Natural killer cell treated with Interleukin-12 subunit alpha and Interleukin-12 subunit beta and Interleukin-15 and Interleukin-18, amount 100 ng/mL, for 72 hours (primary cell): ENCODE results near the gene MYL9. TPM values are rescaled to one million over a fixed set of nuclear protein-coding genes. Genes with fewer than 3 reads are reported as not detected.
A peak's percentile ranks its signal among the peaks of the same experiment; 100 is the strongest.
"Not testable (repeated sequence)": the region's sequence is repeated elsewhere in the genome, so short reads cannot be mapped to it uniquely, and the experiment has no call there.

Source experiments
- ATAC-seq, 2 donors: fragments of 150-1000 bp; cut with Tn5 transposase in 1 of 2; sonication (Bioruptor Pico), chemical (Tn5 transposase) in 1 of 2; 2 replicates each; pipeline ENCODE4 v1.10.0; 2021
- DNase-seq: peaks from one replicate; pipeline ENCODE4 v3.0.0; 2022; ENCODE audit warnings: low spot score
- H3K27ac Mint-ChIP-seq, 2 donors: 1 replicate in 1 of 2; 2 replicates in 1 of 2; pipeline ENCODE4 v1.8.0; 2022; ENCODE audit warnings: mixed read lengths in 2 of 2, mild to moderate bottlenecking in 1 of 2, moderate library complexity in 1 of 2
- H3K27me3 Mint-ChIP-seq, 2 donors: 1 replicate in 1 of 2; 2 replicates in 1 of 2; pipeline ENCODE4 v1.8.0; 2022; ENCODE audit warnings: mixed read lengths in 2 of 2
- H3K36me3 Mint-ChIP-seq: one replicate; pipeline ENCODE4 v1.8.0; 2022; ENCODE audit warnings: mixed read lengths
- H3K4me1 Mint-ChIP-seq, 2 donors: 1 replicate in 1 of 2; 2 replicates in 1 of 2; pipeline ENCODE4 v1.8.0; 2022; ENCODE audit warnings: low read depth in 2 of 2, mixed read lengths in 2 of 2, mild to moderate bottlenecking in 1 of 2
- H3K4me3 Mint-ChIP-seq: one replicate; pipeline ENCODE4 v1.8.0; 2022; ENCODE audit warnings: mixed read lengths
- H3K9me3 Mint-ChIP-seq: 2 replicates; pipeline ENCODE4 v1.8.0; 2022; ENCODE audit warnings: mixed read lengths
- total RNA-seq, 2 donors: library from RNA; stranded (reverse); gene quantifications; one replicate each; pipeline ENCODE4 v1.2.3, GENCODE V29; 2022

The MYL9 gene
- total RNA-seq, 2 donors from 2014 or later, result 0.76 TPM; not detected in 1

DNA sequence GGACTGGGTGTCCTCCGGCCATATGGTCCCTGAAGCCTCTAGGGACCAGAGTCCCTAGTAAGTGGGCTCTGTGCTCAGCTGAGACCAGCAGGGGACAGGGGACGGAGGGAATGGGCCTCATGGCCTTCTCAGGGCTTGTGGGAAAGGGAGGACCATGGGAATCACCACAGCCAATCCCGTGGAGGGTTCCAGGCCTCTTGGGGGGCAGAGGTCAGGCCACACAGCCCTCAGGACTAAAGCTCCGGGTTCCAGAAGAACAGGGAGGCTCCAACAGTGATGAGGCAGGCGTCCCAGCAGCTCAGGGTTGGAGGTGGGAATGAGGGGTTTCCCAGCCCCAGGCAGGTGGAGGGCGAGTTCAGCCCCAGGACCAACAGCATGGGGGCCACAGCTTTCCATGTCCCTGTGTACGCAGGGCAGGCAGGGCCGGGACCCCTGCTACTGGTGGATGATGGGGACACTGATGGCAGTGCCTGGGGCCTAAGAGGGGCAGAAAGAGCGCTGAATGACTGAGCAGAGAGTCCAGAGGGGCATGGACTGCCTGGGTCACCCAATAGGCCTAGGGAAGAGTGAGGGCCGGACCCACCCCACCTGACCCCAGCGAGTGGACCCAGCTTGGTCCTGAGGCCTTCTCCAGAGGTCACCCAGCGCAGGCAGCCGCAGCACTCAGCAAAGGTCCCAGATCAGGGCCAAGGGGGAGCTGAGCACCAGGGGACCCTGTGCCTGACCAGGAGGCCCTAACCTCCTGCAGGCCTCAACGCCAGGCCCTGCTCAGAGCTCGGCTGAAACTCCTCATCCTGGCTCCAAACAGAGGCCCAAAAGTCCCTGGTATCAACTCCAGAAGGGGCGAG is 8.8 kb downstream of the MYL9 start:
- Mint-ChIP-seq H3K27ac (no peak overlapping the region), H3K4me1 (no peaks in the 10 kb centered on the region)
- no peak for DNase-seq

DNA sequence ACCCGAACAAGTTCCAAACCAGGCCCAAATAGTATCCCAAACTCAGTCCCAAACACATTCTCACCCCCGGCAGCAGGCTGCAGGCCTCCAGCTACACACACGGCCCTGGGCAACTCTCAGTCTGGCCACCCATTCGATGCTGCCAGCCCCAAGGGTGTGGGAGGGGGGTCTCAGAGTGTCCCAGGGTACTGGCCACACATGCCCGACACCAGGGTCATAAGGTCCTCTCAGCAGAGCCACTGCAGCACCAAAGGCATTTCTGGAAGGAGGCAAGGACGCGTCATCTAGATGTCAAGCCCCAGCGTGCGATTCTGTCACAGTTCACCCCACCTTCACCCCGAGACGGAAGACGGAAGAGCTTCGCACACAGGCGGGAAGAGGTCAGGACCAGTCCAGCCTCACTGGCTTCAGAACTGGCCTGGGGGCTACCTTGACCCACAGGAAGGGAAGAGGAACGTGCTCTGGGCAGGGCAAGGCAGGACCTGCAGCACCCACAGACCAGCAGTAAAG is 9.5 kb downstream of the MYL9 start:
- no peak for ATAC-seq
- Mint-ChIP-seq H3K4me3 (no peak overlapping the region), H3K27ac (no peak overlapping the region), H3K36me3 (no peaks in the 10 kb centered on the region), H3K9me3 (no peaks in the 10 kb centered on the region), H3K4me1 (no peaks in the 10 kb centered on the region), H3K27me3 (no peaks in the 10 kb centered on the region)
- DNase-seq, result no peak

More for the DNA sequence above, 8.8 kb downstream of the MYL9 start:
- Mint-ChIP-seq H3K27me3 (no peaks in the 10 kb centered on the region), H3K36me3 (no peaks in the 10 kb centered on the region), H3K4me3 (no peak overlapping the region), H3K9me3 (no peaks in the 10 kb centered on the region)
- no peak for ATAC-seq

DNA sequence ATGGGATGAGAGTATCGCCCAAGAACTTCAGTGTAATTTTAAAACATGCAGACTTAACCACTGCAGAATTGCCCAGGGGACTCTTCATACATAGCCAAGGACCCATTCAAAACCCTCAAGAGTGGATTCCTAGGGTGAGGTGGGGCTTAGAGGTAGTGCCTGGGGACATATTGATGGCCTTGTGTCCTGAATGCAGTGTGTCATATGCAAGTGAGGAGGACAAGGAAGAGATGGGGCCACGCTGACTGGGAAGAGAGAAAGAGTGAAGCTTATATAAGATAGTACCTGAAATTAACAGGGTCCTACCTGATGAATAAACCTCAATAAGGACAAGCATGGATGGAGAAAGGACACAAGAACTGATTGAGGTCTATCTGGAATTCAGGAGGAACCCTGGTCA is 13.9 kb downstream of the MYL9 start:
- no peaks in the 10 kb centered on the region for H3K27me3 Mint-ChIP-seq
- ATAC-seq (no peak), DNase-seq (peak; percentile 10)
- H3K27ac Mint-ChIP-seq, result no peak overlapping the region
- H3K4me1 Mint-ChIP-seq, result peaks cover 7 to 9% of the 10 kb centered on the region in 2 donors
- H3K36me3 Mint-ChIP-seq, result no peaks in the 10 kb centered on the region
- H3K9me3 Mint-ChIP-seq, result no peaks in the 10 kb centered on the region
- no peak overlapping the region for H3K4me3 Mint-ChIP-seq

DNA sequence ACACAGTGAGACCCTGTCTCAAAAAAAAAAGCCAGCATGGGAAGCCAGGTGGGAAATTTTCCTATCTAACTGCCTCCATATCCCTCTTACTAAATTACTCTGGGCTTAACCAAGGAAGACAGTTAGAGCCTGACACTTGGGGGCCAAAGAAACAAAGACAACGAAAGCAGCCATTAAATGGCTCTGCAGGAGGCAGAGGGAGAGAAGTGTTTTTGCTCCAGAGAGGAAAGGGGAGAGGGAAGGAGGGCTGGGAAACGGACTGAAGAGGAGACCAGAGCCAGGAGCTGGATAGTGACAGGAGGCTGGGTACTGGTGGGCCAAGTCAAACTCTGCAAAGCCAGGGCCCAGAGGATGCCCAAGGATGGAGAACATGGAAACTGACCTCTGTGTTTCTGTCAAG is 21.4 kb downstream of the MYL9 start:
- Mint-ChIP-seq H3K27me3 (no peaks in the 10 kb centered on the region), H3K36me3 (peaks cover 9% of the 10 kb centered on the region), H3K9me3 (peaks cover 8% of the 10 kb centered on the region), H3K4me1 (peaks cover 22 to 23% of the 10 kb centered on the region in 2 donors), H3K27ac (peak overlapping the region in 1 of 2 donors; percentile 0), H3K4me3 (no peak overlapping the region)
- no peak for DNase-seq
- ATAC-seq, result no peak

DNA sequence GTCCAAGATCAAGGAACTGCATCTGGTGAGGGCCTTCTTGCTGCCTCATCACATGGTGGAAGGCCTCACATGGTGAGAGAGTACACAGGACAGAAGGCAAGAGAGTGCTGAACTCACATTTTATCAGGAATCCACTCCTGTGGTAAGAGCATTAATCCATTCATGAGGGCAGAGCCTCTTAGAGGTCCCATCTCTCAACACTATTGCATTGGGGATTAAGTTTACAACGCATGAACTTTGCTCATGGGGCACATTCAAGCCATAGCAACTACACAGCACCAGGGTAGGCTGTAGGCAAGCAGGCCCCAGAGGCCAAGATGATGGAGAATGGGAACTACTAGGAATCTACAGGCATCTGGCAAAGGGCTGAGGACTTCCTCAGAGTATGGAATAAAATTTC is 22.1 kb downstream of the MYL9 start:
- Mint-ChIP-seq H3K4me3 (no peak overlapping the region), H3K36me3 (peaks cover 9% of the 10 kb centered on the region), H3K27me3 (no peaks in the 10 kb centered on the region), H3K9me3 (peaks cover 8% of the 10 kb centered on the region), H3K4me1 (peaks cover 22 to 23% of the 10 kb centered on the region in 2 donors), H3K27ac (peak overlapping the region; percentile 0 to 69)
- no peak for DNase-seq
- ATAC-seq, result no peak

DNA sequence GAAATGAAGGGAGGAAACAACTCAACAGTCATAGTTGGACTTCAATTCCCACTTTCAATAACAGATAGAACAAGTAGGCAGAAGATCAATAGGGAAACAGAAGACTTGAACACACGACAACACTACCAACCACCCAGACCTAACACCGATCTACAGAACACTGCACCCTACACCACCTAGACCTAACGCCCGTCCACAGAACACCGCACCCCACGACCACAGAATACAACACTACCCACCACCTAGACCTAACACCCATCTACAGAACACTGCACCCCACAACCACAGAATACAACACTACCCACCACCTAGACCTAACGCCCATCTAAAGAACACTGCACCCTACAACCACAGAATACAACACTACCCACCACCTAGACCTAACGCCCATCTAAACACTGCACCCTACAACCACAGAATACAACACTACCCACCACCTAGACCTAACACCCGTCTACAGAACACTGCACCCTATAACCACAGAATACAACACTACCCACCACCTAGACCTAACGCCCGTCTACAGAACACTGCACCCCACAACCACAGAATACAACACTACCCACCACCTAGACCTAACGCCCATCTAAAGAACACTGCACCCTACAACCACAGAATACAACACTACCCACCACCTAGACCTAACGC is 22.9 kb downstream of the MYL9 start:
- peak; percentile 60 for DNase-seq
- Mint-ChIP-seq H3K4me3 (peak overlapping the region; percentile 21), H3K27ac (peak overlapping the region; percentile 0 to 69), H3K4me1 (peaks cover 22 to 23% of the 10 kb centered on the region in 2 donors)
- not testable (repeated sequence) for H3K27me3 Mint-ChIP-seq, H3K36me3 Mint-ChIP-seq, H3K9me3 Mint-ChIP-seq
- peak; percentile 68 to 80 for ATAC-seq

DNA sequence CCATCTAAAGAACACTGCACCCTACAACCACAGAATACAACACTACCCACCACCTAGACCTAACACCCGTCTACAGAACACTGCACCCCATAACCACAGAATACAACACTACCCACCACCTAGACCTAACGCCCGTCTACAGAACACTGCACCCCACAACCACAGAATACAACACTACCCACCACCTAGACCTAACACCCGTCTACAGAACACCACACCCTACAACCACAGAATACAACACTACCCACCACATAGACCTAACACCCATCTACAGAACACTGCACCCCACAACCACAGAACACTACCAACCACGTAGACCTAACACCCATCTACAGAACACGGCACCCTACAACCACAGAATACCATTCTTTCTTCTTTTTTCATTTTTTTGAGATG is 23.4 kb downstream of the MYL9 start:
- not testable (repeated sequence) for H3K27me3 Mint-ChIP-seq, H3K4me3 Mint-ChIP-seq, H3K9me3 Mint-ChIP-seq, H3K36me3 Mint-ChIP-seq
- peaks cover 22 to 23% of the 10 kb centered on the region in 2 donors for H3K4me1 Mint-ChIP-seq
- ATAC-seq (peak in 1 of 2 donors; percentile 69), DNase-seq (peak; percentile 55)
- H3K27ac Mint-ChIP-seq, result peak overlapping the region; percentile 2 to 69

DNA sequence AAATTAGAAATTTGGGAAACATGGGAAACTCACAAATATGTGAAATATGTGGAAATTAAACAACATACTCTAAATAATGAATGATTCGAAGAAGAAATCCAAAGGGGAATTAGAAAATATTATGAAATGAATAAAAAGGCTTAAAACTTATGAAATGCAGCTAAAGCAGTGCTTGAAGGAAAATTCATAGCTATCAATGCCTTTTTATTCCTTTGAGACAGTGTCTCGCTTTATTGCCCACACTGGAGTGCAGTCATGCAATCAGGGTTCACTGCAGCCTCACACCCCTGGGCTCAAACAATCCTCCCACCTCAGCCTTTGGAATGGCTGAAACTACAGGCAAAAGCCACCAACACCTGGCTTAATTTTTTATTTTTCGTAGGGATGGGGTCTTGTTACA is 24.2 kb downstream of the MYL9 start:
- DNase-seq (no peak), ATAC-seq (no peak)
- Mint-ChIP-seq H3K27me3 (no peaks in the 10 kb centered on the region), H3K9me3 (peaks cover 8% of the 10 kb centered on the region), H3K4me1 (peaks cover 22 to 23% of the 10 kb centered on the region in 2 donors), H3K36me3 (peaks cover 9% of the 10 kb centered on the region), H3K4me3 (no peak overlapping the region), H3K27ac (peak overlapping the region; percentile 2 to 69)

DNA sequence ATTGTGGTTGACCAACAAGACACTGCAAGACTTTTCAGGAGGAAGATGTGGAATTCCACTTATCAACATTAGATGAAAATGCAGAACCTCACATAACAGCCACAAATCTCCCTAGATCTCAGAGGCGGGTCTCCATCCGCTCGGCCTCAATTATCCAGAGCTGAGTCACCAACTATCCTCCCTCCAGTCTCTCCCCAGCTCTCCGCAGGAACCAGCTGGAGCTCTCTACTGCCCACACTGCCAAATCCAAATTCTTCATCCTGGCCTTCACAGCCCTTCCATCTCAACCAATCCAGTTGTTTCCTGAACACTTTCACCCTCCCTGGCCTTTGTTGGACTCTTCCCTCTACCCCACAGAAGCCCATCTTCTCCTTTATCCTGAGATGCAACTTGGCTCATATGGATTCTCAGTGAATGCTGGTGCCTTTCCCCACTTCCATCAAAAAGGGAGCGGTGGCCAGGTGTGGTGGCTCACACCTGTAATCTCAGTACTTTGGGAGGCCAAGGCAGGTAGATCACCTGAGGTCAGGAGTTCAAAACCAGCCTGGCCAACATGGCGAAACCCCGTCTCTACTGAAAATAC is 28.6 kb downstream of the MYL9 start:
- no peak overlapping the region for H3K27ac Mint-ChIP-seq
- ATAC-seq, result no peak

DNA sequence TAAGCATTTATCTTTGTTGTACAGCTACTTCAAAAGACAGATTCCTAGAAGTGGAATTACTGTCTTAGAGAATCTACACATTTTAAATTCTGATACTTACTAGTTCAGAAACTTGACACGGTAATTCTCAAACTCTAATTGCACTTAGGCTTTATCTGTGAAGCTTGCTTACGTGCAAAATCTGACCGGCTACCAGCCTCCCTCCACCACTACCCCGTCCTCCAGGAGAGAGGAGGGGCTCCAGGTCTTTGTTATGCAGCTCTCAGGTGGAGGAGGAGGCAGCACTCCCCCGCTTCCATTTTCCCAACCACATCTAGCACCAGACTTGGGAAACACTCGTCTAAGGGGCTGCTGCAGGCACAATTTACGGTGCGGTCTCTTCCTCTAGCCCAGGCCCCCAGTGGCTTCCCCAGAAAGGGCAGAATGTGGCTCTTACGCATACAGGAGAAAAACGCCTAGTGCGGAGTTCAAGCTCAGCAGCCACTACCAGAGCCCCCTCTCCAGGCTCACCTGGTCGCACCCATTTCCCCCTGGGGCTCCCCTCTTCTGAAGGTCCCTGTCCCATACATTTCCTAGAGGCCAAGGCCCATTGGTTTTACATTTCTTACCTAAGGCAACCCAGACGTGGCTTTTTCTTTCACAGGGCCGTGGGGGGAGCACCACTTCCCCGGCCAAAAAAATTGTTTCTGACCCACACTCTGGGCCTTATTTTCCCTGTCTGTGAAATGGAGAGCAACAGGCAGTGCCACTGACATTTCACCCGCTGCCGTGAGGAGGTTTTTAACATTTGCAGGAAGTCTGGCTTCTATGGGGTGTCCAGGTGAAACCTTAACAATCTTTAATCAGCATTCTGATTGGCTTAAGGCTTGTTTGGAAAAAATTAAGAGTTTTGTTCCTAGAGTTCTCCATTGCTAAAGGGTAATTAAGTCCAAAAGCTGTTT is 30.5 kb downstream of the MYL9 start:
- DNase-seq, result no peak
- Mint-ChIP-seq H3K4me3 (peak overlapping the region; percentile 72), H3K4me1 (peaks cover 24% of the 10 kb centered on the region in 2 donors), H3K9me3 (no peaks in the 10 kb centered on the region), H3K27ac (peak overlapping the region; percentile 82 to 92), H3K36me3 (no peaks in the 10 kb centered on the region), H3K27me3 (no peaks in the 10 kb centered on the region)
- no peak for ATAC-seq

More for the DNA sequence above, 28.6 kb downstream of the MYL9 start:
- peaks cover 13 to 19% of the 10 kb centered on the region in 2 donors for H3K4me1 Mint-ChIP-seq
- no peaks in the 10 kb centered on the region for H3K27me3 Mint-ChIP-seq
- no peak for DNase-seq
- no peak overlapping the region for H3K4me3 Mint-ChIP-seq
- peaks cover 5% of the 10 kb centered on the region for H3K36me3 Mint-ChIP-seq
- peaks cover under 1% of the 10 kb centered on the region for H3K9me3 Mint-ChIP-seq

DNA sequence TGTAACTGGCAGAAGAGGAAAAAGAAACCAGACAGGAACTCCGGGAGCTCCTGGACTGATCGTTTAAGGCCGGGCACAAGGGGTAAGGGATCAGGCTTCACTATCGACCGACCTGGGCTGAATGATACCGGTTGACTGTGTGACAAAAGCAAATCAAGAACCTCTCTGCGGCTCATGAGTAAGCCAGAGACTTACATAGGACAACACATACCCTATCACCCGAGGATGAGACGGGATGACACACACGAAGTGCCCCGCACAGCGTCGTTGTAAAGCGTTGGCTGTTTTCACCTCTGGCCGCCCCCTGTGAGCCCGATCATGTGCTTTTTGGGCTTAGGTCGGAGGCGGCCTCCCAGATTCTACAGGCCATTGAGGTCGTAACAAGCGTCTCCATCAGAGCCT is 31.4 kb downstream of the MYL9 start:
- DNase-seq (no peak), ATAC-seq (peak; percentile 52 to 69)
- Mint-ChIP-seq H3K4me3 (peak overlapping the region; percentile 72), H3K36me3 (no peaks in the 10 kb centered on the region), H3K9me3 (no peaks in the 10 kb centered on the region), H3K27me3 (no peaks in the 10 kb centered on the region), H3K4me1 (peaks cover 24% of the 10 kb centered on the region in 2 donors), H3K27ac (peak overlapping the region; percentile 82 to 92)

DNA sequence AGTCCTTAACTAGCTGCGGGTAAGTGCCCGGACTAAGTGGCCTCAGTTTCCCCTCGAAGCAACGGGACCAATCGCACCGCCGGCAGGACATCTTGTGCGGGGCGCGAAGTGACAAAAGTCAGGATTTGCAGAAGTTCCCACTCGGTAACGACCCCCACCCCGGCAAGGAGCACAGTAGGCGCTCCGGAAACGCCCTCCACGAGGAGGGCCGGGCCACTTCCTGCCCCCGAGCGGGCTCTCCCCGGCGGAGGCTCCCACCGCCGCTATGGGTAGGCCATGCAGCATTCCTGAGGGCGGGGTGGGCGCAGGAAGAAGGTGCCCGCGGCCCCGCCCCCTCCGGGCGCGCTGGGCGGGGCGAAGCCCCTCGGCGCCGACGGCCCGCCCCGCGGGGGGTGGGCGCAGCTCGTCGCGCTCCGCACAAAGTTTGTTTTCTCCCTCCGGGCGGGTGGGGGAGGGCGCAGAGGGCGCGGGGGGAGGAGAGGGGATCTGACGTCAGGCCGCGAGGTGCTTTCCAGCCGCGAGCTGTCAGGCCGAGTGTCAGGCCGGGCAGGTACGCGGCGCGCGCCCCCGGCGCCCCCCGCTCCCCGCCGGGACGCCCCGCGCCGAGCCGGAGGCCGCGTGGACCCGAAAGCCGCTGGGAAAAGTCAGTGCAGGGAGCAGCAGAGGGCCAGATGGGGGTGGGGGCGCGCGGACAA is 31.9 kb downstream of the MYL9 start, which contains the start of gene TGIF2:
TGIF2 (plus strand) TSS at position 495 of the 695 bp plus-strand sequence. CDS start 5,178 bp downstream, outside the sequence.
- Mint-ChIP-seq H3K27me3 (no peaks in the 10 kb centered on the region), H3K4me3 (peak within 1 kb of the TSS; percentile 90)

More for the DNA sequence above, 31.9 kb downstream of the MYL9 start, which contains the start of gene TGIF2:
- peak; percentile 89 for DNase-seq
- H3K4me1 Mint-ChIP-seq, result peaks cover 24% of the 10 kb centered on the region in 2 donors
- no peaks in the 10 kb centered on the region for H3K9me3 Mint-ChIP-seq
- peak; percentile 89 to 95 for ATAC-seq
- no peaks in the 10 kb centered on the region for H3K36me3 Mint-ChIP-seq
- peak within 1 kb of the TSS; percentile 82 to 92 for H3K27ac Mint-ChIP-seq
